Measurements from ENCODE around the gene GPR63.

The GPR63 gene

GRCh38 chr6:96749891-96750290, 87.4 kb downstream of the GPR63 start:
- no peaks in the 10 kb centered on the region for H3K4me1 ChIP-seq (ENCODE audit: control insufficient read depth, low read depth, low read length)

More at GRCh38 chr6:96749891-96750290, 87.4 kb downstream of the GPR63 start:
- no peak overlapping the region for H3K4me3 ChIP-seq (ENCODE audit: low read length)
- no peaks in the 10 kb centered on the region for H3K27me3 ChIP-seq (ENCODE audit: control insufficient read depth, insufficient read depth, low read length)
- no peak overlapping the region for H3K27ac ChIP-seq (ENCODE audit: low read length)
- no peak overlapping the region for H3K9ac ChIP-seq (ENCODE audit: low read length)
- H3K36me3 ChIP-seq (ENCODE audit: control insufficient read depth, low read depth, low read length), result no peaks in the 10 kb centered on the region
- H3K9me3 ChIP-seq (ENCODE audit: control insufficient read depth, low read depth, low read length), result no peaks in the 10 kb centered on the region

Data from iPS-18a (cell line).